ENCODE results near the gene GRIN3A. TPM values are rescaled to one million over a fixed set of nuclear protein-coding genes. Genes with fewer than 3 reads are reported as not detected.

GRIN3A gene
- total RNA-seq, 1 experiment from 2014 or later: not detected

DNA sequence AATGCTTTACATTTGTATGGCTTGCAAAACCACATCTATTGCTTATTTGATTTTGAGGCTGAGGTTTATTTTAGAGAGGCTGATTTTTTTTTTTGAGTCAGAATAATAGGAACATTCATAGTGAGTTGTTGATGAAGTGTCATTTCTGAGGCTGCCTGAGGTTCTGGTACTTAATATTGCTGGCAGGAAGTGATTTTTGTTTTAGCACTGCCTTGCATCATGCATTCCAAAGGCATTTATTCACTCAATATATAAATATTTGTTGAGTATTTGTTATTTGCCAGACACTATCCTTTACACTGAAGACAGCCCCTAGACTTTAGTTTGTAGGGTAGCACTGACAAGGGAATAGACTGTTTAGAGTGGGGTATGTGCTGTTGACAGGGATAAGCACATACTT, 202.1 kb downstream of the GRIN3A start:
- ChIA-PET POLR2A (interaction anchor here (0.7 kb wide), 3 partner anchors 67 to 260 kb away, joined by 3 to 5 read pairs (median 3); no protein-coding TSS in a partner anchor), CTCF (interaction anchor here (0.5 to 26.6 kb wide), 7 partner anchors 9 to 117 kb away, joined by 3 to 751 read pairs (median 4); no protein-coding TSS in a partner anchor)
- H3K36me3 Mint-ChIP-seq (ENCODE audit: insufficient read depth, unreplicated experiment): no peaks in the 10 kb centered on the region
- H3K27me3 Mint-ChIP-seq (ENCODE audit: insufficient read depth, unreplicated experiment): no peaks in the 10 kb centered on the region
- H3K9me3 Mint-ChIP-seq (ENCODE audit: unreplicated experiment): no peaks in the 10 kb centered on the region
- no peak overlapping the region for H3K4me3 Mint-ChIP-seq (ENCODE audit: unreplicated experiment)
- TF ChIP-seq, protein P1, sequence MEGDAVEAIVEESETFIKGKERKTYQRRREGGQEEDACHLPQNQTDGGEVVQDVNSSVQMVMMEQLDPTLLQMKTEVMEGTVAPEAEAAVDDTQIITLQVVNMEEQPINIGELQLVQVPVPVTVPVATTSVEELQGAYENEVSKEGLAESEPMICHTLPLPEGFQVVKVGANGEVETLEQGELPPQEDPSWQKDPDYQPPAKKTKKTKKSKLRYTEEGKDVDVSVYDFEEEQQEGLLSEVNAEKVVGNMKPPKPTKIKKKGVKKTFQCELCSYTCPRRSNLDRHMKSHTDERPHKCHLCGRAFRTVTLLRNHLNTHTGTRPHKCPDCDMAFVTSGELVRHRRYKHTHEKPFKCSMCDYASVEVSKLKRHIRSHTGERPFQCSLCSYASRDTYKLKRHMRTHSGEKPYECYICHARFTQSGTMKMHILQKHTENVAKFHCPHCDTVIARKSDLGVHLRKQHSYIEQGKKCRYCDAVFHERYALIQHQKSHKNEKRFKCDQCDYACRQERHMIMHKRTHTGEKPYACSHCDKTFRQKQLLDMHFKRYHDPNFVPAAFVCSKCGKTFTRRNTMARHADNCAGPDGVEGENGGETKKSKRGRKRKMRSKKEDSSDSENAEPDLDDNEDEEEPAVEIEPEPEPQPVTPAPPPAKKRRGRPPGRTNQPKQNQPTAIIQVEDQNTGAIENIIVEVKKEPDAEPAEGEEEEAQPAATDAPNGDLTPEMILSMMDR (IDR thresholded peaks at IDR 0.05; ENCODE audit: unreplicated experiment): no peak
- intact Hi-C loops (cut with micrococcal nuclease): no loop called here
- H3K27ac Mint-ChIP-seq (ENCODE audit: low read depth, unreplicated experiment): no peak overlapping the region
- DNase-seq (ENCODE audit: unreplicated experiment): no peak
- H3K4me1 Mint-ChIP-seq (ENCODE audit: insufficient read depth, unreplicated experiment): peaks cover 13% of the 10 kb centered on the region
- no TSS peak for BruUV-seq (replicated peaks)

GRCh38 chr9:101533334-101534204, 204.9 kb downstream of the GRIN3A start, which contains the start of gene RNF20:
Gene RNF20 (plus strand): TSS chr9:101533853. CDS start chr9:101535424, 1,571 bp downstream.
- peaks cover 14% of the 10 kb centered on the region for H3K4me1 Mint-ChIP-seq (ENCODE audit: insufficient read depth, unreplicated experiment)
- no peaks in the 10 kb centered on the region for H3K27me3 Mint-ChIP-seq (ENCODE audit: insufficient read depth, unreplicated experiment)
- H3K9me3 Mint-ChIP-seq (ENCODE audit: unreplicated experiment): no peaks in the 10 kb centered on the region
- CTCF ChIA-PET: interaction anchor here (1.0 to 26.6 kb wide), 10 partner anchors 16 to 87 kb away, joined by 3 to 751 read pairs (median 4); a partner anchor contains a TSS
- no TSS peak for BruUV-seq (replicated peaks)
- no peaks in the 10 kb centered on the region for H3K36me3 Mint-ChIP-seq (ENCODE audit: insufficient read depth, unreplicated experiment)
- peak within 1 kb of the TSS; percentile 86 for H3K4me3 Mint-ChIP-seq (ENCODE audit: unreplicated experiment)
- POLR2A ChIA-PET: interaction anchor here (0.5 to 3.6 kb wide), 20 partner anchors 11 to 1034 kb away, joined by 3 to 29 read pairs (median 6); partner anchors contain the start of genes MRPL50 and ZNF189
- DNase-seq (ENCODE audit: unreplicated experiment): peak; percentile 99
- intact Hi-C loops (cut with micrococcal nuclease): no loop called here
- H3K27ac Mint-ChIP-seq (ENCODE audit: low read depth, unreplicated experiment): peak within 1 kb of the TSS; percentile 99
- TF ChIP-seq, protein P1 (IDR thresholded peaks at IDR 0.05; ENCODE audit: unreplicated experiment): no peak

- CTCF ChIA-PET: interaction anchor here (0.6 to 26.6 kb wide), 23 partner anchors 7 to 205 kb away, joined by 3 to 751 read pairs (median 4); a partner anchor contains a TSS
- POLR2A ChIA-PET: interaction anchor here (0.9 to 3.1 kb wide), 8 partner anchors 22 to 84 kb away, joined by 3 to 20 read pairs (median 6); a partner anchor contains a TSS
- intact Hi-C loops (cut with micrococcal nuclease): loop anchor here (1.0 kb wide), 2 partner anchors 65 to 71 kb away; no protein-coding TSS in a partner anchor
- DNase-seq (ENCODE audit: unreplicated experiment): peak; percentile 82
- Mint-ChIP-seq H3K36me3 (ENCODE audit: insufficient read depth, unreplicated experiment) (no peaks in the 10 kb centered on the region), H3K4me3 (ENCODE audit: unreplicated experiment) (no peak overlapping the region), H3K9me3 (ENCODE audit: unreplicated experiment) (no peaks in the 10 kb centered on the region), H3K27ac (ENCODE audit: low read depth, unreplicated experiment) (no peak overlapping the region), H3K4me1 (ENCODE audit: insufficient read depth, unreplicated experiment) (peaks cover 14% of the 10 kb centered on the region), H3K27me3 (ENCODE audit: insufficient read depth, unreplicated experiment) (no peaks in the 10 kb centered on the region)
- TF ChIP-seq, protein P1 (IDR thresholded peaks at IDR 0.05; ENCODE audit: unreplicated experiment): peak; percentile 67
- no TSS peak for BruUV-seq (replicated peaks)
Measured at GRCh38 chr9:101530076-101530711, 208.3 kb downstream of the GRIN3A start.
